GM18505 (cell line): Measurements from ENCODE around the gene C19orf85.
"Not testable (repeated sequence)": the region's sequence is repeated elsewhere in the genome, so short reads cannot be mapped to it uniquely, and the experiment has no call there.

Experiments
- ATAC-seq: cut with Tn5 transposase; IDR thresholded peaks from one replicate; pipeline ENCODE4 v1.9.1; 2021; ENCODE audit not compliant: unreplicated experiment
- POLR2A ChIP-seq: IDR thresholded peaks from 4 replicates; pipeline ENCODE4 v1.6.1; 2011; ENCODE audit warnings: borderline replicate concordance; ENCODE audit not compliant: insufficient read depth, insufficient read length; ENCODE audit errors: extremely low read depth

Gene C19orf85

DNA sequence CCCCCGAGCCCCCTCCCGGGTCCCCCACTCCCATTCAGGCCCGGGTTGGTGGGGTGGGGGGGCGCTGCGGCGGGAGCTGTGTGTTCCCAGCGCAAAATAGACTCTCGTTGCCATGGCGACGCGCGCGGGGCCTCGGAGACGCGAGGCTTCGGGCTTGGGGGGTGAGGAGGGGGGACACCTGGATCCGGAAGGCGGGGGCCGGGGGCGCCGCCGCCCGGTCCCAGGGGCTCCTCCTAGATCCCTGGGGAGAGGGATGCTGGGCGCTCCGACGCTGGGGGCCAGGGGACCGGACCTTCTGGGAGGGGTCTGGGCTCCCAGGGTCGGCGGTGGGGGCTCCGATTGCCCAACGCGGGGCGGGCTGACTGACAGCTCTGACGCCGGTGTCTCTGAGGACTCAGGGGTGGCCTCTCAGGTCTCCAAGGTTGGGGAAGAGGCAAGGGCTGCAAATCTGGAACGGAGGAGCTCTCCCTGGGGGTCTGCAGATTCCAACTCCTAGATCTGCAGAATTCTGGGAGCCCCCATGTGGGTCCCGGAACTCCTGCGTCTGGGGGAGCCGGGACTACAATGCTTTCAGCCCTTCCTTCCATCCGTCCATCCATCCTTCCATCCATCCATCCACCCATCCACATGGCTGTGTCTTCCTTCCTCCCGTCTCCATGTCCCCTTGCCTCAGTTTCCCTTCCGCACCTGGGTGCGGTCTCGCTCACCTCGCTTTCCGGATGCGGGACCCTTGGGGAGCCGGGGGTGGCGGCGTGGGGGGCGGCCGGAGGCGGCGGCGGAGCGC is 12.4 kb downstream of the C19orf85 start:
- ATAC-seq: no peak
- TF ChIP-seq POLR2A: no peak

DNA sequence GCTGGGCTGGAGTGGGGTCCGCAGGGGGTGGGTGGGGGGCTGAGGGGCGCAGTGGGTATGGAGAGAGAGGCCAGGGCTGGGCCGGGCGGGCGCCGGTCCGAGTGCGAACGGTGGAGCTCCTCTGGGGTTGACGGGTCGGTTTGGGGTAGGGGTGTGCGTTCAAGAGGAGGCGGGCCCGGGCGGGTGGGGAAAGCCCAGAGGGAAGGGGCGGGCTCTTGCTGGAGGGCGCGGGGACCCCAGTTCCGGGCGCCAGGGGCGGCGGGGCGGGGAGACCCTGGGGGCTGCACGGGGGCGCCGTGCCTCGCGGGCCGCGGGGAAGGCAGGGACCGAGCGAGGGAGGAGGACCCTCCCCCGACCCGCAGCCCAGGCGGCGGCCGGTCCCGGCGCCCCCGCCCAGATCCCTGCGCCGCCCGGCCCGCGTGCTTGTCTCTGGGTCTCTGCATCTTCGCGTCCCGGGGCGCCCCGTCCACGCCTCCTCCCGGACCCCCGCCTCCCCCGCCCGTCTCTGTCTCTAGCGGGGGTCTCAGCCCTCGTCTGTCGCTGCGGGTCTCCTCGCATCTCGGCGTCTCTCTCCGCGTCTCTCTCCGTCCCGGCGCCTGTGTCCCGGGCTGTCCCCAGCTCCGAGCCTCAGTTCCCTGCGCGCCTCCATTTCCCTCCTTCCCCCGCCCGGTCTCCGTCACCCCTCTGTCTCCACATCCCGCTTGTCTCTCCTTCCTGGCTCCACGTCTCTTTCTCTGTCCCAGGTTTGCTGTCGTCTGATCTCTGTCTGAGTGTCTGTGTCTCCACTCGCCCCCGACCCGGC is 13.2 kb downstream of the C19orf85 start:
- no peak for TF ChIP-seq POLR2A

DNA sequence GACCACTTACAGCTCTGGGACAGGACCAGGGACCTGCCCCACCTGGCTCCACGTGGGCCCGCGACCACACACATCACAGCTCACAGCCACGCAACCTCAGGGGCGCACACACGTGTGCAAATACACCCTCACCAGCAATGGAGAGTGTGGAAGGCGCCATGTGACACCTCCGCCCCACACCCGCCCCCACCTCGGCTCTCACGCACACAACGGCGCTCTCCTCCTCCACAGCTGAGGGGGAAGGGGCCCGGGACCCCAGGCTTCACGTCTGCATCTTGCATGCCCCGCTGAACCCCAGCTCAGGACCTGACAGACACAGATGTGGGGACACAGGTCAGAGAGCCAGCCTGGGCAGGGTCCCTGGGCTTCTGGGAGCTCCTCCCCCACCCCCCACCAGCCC is 15.1 kb downstream of the C19orf85 start:
- no peak for TF ChIP-seq POLR2A
- ATAC-seq: no peak

More for the DNA sequence above, 13.2 kb downstream of the C19orf85 start:
- ATAC-seq: no peak

- ATAC-seq: not testable (repeated sequence)
Measured at GRCh38 chr19:55448175-55448490, 16.4 kb downstream of the C19orf85 start.

DNA sequence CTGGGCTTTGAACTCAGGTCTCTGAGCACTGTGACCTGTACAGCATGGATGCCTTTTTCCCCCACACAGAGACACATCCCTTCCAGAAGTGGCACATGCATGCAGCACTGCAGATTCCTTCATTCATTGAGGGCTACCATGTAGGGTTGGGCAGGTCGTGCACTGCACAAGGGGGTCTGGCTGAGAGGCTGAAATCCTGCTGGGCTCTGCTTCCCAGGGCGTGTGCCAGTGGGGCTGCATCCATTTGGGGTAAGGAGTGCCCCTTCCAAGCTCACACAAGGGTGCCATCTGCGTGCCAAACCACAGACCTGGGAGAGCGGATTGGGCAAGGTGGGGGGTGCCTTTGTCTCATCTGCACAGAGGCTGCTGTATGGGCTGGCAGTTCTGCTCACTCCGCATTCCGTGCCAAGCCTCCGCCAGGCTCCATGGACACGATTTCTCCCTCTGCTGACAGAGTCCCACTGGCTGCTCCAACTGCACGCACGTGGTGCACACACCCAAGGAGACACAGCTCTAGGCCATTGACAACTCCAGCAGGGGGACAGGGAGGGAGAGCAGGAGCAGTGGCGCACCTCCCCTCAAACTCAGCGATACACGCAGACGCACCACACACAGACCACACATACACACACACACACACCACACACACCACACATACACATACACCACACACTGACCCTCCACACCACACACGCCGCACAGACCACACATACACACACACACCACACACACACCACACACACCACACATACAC is 17.0 kb downstream of the C19orf85 start:
- no peak for ATAC-seq
- TF ChIP-seq POLR2A: no peak

- ATAC-seq: no peak
Measured at GRCh38 chr19:55446060-55446459, 18.5 kb downstream of the C19orf85 start.

GRCh38 chr19:55444646-55445045 is 19.9 kb downstream of the C19orf85 start:
- no peak for ATAC-seq
- TF ChIP-seq POLR2A: no peak

More at GRCh38 chr19:55446060-55446459, 18.5 kb downstream of the C19orf85 start:
- no peak for TF ChIP-seq POLR2A

DNA sequence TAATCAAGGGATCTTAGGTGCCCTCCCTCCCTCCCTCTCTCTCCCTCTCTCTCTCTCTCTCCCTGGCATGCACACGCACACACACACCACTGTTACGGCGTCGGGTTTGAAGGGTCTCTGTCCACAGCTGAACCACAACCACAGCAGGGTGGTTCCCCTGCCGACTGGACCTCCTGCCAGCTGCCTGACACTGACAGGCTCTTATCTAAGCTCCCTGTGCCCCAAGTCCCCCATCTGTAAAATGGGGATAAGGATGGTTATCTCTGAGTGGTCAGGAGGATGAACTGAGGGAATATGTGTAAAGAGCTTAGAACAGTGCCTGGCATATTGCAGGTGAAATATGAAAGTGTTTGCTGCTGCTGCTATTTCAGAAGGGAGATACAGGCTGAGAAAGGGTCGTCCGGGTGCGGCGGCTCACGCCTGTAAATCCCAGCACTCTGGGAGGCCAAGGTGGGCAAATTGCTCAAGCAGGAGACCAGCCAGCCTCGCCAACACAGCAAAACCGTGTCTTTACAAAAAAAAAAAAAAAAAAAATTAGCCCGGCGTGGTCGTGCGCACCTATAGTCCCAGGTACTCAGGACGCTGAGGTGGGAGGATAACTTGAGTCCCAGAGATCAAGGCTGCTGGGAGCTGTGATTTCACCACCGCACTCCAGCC is 20.6 kb downstream of the C19orf85 start:
- no peak for ATAC-seq
- no peak for TF ChIP-seq POLR2A

DNA sequence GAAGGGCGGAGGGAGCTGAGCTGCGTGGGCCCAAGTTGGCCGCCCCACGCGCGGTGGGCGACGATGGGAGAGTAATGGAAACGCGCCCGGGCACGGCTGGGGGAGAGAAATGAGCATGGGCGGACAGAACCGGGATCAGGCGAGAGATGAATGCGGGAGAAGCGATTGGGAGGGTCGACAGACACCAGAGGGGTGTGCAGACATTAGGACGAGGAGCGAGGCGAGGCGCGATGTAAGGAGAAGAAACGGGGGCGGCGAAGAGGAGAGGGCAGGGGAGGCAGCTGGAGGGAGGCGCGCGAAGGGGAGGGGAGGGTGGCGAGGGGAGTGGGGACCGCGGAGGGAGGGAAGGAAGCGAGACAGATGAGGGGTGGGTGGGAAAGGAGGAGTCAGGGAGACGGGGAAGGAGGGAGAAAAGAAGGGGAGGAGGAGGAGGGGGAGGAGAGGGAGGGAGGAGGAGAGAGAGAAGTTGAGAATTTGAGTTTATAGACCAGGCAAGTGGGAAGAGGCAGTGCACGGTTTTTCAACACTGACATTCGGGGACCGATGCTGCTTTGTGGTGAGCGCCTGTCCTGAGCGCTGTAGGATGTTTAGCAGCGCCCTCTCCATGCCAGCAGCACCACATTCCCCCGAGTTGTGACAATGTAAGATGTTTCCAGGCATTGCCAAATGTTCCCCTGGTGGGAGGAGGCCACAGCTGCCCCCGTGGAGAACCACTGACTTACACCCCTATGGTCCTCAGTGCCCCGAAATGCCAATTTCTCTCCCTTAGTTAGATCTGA is 21.3 kb downstream of the C19orf85 start, which contains the start of gene SHISA7:
Gene SHISA7, minus strand, starts transcription at position 256 of the 779 bp plus-strand sequence. CDS start 437 bp downstream, outside the sequence.
- TF ChIP-seq POLR2A: no peak
- ATAC-seq: no peak

DNA sequence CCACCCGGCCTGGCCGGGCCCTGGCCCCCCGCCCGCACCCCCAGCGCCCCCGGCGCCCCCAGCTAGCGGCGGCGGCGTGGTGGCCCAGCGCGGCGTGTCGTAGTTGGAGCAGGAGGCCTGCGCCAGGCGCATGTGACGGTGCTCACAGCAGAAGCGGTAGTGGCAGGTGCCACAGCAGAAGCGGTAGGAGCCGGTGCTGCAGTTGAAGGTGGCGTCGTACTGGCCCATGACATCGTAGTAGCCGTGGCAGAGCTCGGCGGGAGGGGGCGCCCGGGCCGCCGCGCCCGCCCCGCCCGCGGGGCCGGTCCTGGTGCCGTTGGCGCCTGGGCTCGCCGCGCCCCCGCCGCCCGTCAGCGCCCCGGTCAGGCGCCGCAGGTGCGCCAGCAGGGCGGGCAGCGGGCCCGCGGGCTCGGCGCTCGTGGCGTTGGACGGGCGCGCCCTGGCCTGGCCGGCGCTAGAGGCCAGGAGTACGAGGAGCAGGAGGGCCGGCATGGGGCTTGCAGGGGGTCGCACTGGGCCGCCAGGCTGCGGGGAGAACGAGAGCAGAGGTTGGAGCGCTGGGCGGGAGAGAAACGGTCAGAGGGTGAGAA is 22.1 kb downstream of the C19orf85 start:
- no peak for ATAC-seq
- TF ChIP-seq POLR2A: no peak

DNA sequence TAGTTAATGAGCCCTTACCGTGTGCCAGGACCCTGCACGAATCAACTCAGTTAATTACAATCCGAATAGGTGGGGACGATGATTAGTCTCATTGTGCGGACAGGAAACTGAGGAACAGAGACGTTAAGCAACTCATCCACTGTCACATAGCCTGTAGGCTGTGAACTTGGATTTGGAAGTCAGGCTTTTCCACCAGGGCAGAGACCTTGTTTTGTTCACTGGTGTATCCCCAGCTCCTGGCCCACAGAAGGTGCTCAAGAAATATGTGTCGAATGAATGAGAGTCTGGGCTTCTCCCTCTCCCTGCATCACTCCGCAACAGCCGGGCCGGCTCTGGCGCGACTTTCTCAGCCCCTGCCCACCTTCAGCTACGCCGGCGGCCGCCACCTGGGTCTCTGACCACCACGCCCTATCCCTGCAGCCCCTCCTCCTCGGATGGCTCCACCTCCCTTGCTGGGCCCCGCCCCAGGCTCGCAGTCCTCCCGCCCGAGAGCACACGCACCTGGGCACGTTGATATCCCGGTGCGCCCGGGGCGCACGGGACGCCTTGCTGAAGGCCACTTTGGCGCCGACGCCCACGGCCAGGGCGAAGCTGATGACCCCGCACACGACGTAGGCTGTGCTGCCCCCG is 22.7 kb downstream of the C19orf85 start:
- no peak for TF ChIP-seq POLR2A
- no peak for ATAC-seq

GRCh38 chr19:55441319-55441691 is 23.2 kb downstream of the C19orf85 start:
- no peak for ATAC-seq
- TF ChIP-seq POLR2A: no peak
